HepG2 (cell line): ENCODE results near the gene PLEKHG4B. TPM values are rescaled to one million over a fixed set of nuclear protein-coding genes. Genes with fewer than 3 reads are reported as not detected.

Experiments used
- ATAC-seq: fragments of 200-7000 bp; cut with Tn5 transposase; 3 replicates; pipeline ENCODE4 v1.9.1; 2020; ENCODE audit warnings: mild to moderate bottlenecking, moderate library complexity
- BruUV-seq: library from RNA; stranded (reverse); fragments of 400-500 nt; replicated peaks from 2 replicates; lab custom pipeline; 2021; lab: Mats Ljungman, UMichigan
- CTCF ChIA-PET: fragments of 300-600 bp; formaldehyde crosslinking; extraction: SDS; loops from one replicate; lab custom pipeline; 2021; ENCODE audit warnings: low total read pairs, inconsistent platforms, low intra/inter-chr PET ratio; lab: Yijun Ruan, JAX
- POLR2A ChIA-PET: fragments of 350-600 bp; sonication (Branson Sonifier 250); formaldehyde crosslinking; loops from one replicate; lab custom pipeline; 2020; ENCODE audit warnings: antibody characterized with exemption, inconsistent platforms; lab: Yijun Ruan, JAX
- DNase-seq: peaks from one replicate; pipeline ENCODE4 v3.0.0-alpha.2; 2015; ENCODE audit warnings: low spot score
- FAIRE-seq: peaks from 3 replicates; lab custom pipeline; 2011; peaks lifted over from hg19 to GRCh38; lab: Jason Lieb, UNC
- H2AFZ ChIP-seq: one replicate; pipeline ENCODE4 v1.6.1; 2011; ENCODE audit warnings: low read length, inconsistent platforms
- H3K27ac ChIP-seq: fragments of 300-600 bp; 3 replicates; pipeline ENCODE4 v1.8.0; 2011; ENCODE audit warnings: mixed run types, mild to moderate bottlenecking, mixed read lengths, low read length, inconsistent platforms; ENCODE audit not compliant: insufficient read depth; ENCODE audit errors: extremely low read length
- H3K27me3 ChIP-seq, 2 experiments: fragments of 200-600 bp in 1 of 2; 2 replicates in 1 of 2; 3 replicates in 1 of 2; pipeline versions ENCODE4 v1.6.0 to v1.8.0; 2011; ENCODE audit warnings: low read length in 2 of 2, mild to moderate bottlenecking in 2 of 2, moderate library complexity in 2 of 2, inconsistent platforms in 1 of 2; ENCODE audit not compliant: insufficient read depth in 2 of 2, control insufficient read depth in 1 of 2
- H3K36me3 ChIP-seq, 2 experiments: fragments of 200-600 bp in 1 of 2; replicated peaks in 1 of 2; 2 replicates in 1 of 2; 3 replicates in 1 of 2; pipeline versions ENCODE4 v1.5.1 to v1.8.0; 2011; ENCODE audit warnings: low read length in 2 of 2, inconsistent platforms in 1 of 2; ENCODE audit not compliant: insufficient read depth in 2 of 2, control insufficient read depth in 1 of 2
- H3K4me1 ChIP-seq: 2 replicates; pipeline ENCODE4 v1.5.1; 2012; ENCODE audit warnings: low read length, inconsistent platforms; ENCODE audit not compliant: insufficient read depth
- H3K4me2 ChIP-seq: 2 replicates; pipeline ENCODE4 v1.6.0; 2011; ENCODE audit warnings: low read depth, low read length, inconsistent platforms
- H3K4me3 ChIP-seq, 3 experiments: fragments of 200-600 bp in 1 of 3; sonication (generic), shearing (Covaris generic) in 1 of 3; replicated peaks in 1 of 3; 2 replicates each; pipeline ENCODE4 v1.5.1; 2011 to 2016; ENCODE audit warnings: low read length in 3 of 3, inconsistent platforms in 2 of 3, low read depth in 2 of 3, mild to moderate bottlenecking in 2 of 3, control low read depth in 1 of 3, mixed read lengths in 1 of 3; ENCODE audit not compliant: insufficient read depth in 1 of 3
- H3K79me2 ChIP-seq: one replicate; pipeline ENCODE4 v1.6.1; 2011; ENCODE audit warnings: low read length, inconsistent platforms; ENCODE audit not compliant: insufficient read depth
- H3K9ac ChIP-seq: 2 replicates; pipeline ENCODE4 v1.6.0; 2011; ENCODE audit warnings: mild to moderate bottlenecking, low read depth, low read length, inconsistent platforms; ENCODE audit not compliant: insufficient read depth
- H3K9me3 ChIP-seq: 2 replicates; pipeline ENCODE4 v1.5.1; 2012; ENCODE audit warnings: mild to moderate bottlenecking, low read length
- H4K20me1 ChIP-seq: 2 replicates; pipeline ENCODE4 v1.6.0; 2011; ENCODE audit warnings: inconsistent platforms, mild to moderate bottlenecking, low read length, moderate library complexity; ENCODE audit not compliant: insufficient read depth
- ARNTL ChIP-seq: sonication (generic); formaldehyde crosslinking; IDR thresholded peaks from 2 replicates; pipeline ENCODE4 v1.4.0; 2020; ENCODE audit warnings: mild to moderate bottlenecking, missing genetic modification reagents
- ATAD3A ChIP-seq: sonication (generic); formaldehyde crosslinking; IDR thresholded peaks from 2 replicates; pipeline ENCODE4 v1.4.0; 2020; ENCODE audit warnings: missing genetic modification reagents
- BORCS8-MEF2B ChIP-seq: sonication (generic); formaldehyde crosslinking; IDR thresholded peaks from 2 replicates; pipeline ENCODE4 v1.8.0; 2022; ENCODE audit warnings: mild to moderate bottlenecking, missing genetic modification reagents
- CENPT ChIP-seq: sonication (generic); formaldehyde crosslinking; IDR thresholded peaks from 2 replicates; pipeline ENCODE4 v1.8.0; 2022; ENCODE audit warnings: low read depth, mild to moderate bottlenecking, moderate library complexity, missing genetic modification reagents
- CREB3 ChIP-seq: sonication (generic); formaldehyde crosslinking; IDR thresholded peaks from 2 replicates; pipeline ENCODE4 v1.5.0; 2020; ENCODE audit warnings: missing genetic modification reagents
- CSRNP2 ChIP-seq: sonication (generic); formaldehyde crosslinking; conservative IDR thresholded peaks from 2 replicates; pipeline ENCODE4 v1.8.0; 2022; ENCODE audit warnings: low read depth, missing genetic modification reagents
- ERF ChIP-seq: IDR thresholded peaks from 2 replicates; pipeline ENCODE4 v1.6.1; 2018; ENCODE audit warnings: missing biosample characterization, missing genetic modification reagents
- GPN1 ChIP-seq: sonication (generic); formaldehyde crosslinking; IDR thresholded peaks from 2 replicates; pipeline ENCODE4 v1.5.1; 2020; ENCODE audit warnings: missing genetic modification reagents, borderline replicate concordance
- MBNL3 ChIP-seq: fragments of 250-450 bp; sonication (Bioruptor Pico); conservative IDR thresholded peaks from 2 replicates; pipeline ENCODE4 v1.8.0; 2022; ENCODE audit warnings: mild to moderate bottlenecking, inconsistent platforms
- NBN ChIP-seq: fragments of 450-650 bp; conservative IDR thresholded peaks from 2 replicates; pipeline ENCODE4 v1.6.1; 2017
- TBX2 ChIP-seq: sonication (generic); formaldehyde crosslinking; IDR thresholded peaks from 2 replicates; pipeline ENCODE4 v1.5.0; 2020; ENCODE audit warnings: missing genetic modification reagents, mild to moderate bottlenecking, borderline replicate concordance
- TRIM22 ChIP-seq: fragments of 450-650 bp; IDR thresholded peaks from 2 replicates; pipeline ENCODE4 v1.6.1; 2017
- ZBTB25 ChIP-seq: IDR thresholded peaks from 2 replicates; pipeline ENCODE4 v1.6.1; 2018; ENCODE audit warnings: missing genetic modification reagents
- ZNF121 ChIP-seq: sonication (generic); formaldehyde crosslinking; IDR thresholded peaks from 2 replicates; pipeline ENCODE4 v1.5.0; 2020; ENCODE audit warnings: mild to moderate bottlenecking, missing genetic modification reagents
- ZNF143 ChIP-seq: sonication (generic); formaldehyde crosslinking; IDR thresholded peaks from 2 replicates; pipeline ENCODE4 v1.4.0; 2020; ENCODE audit warnings: missing genetic modification reagents
- ZNF276 ChIP-seq: sonication (generic); formaldehyde crosslinking; IDR thresholded peaks from 2 replicates; pipeline ENCODE4 v1.4.0; 2020; ENCODE audit warnings: mild to moderate bottlenecking, low read depth, missing genetic modification reagents
- ZNF615 ChIP-seq: sonication (generic); formaldehyde crosslinking; IDR thresholded peaks from 2 replicates; pipeline ENCODE4 v1.5.0; 2020; ENCODE audit warnings: mild to moderate bottlenecking, missing genetic modification reagents, borderline replicate concordance
- ZNF749 ChIP-seq: sonication (generic); formaldehyde crosslinking; IDR thresholded peaks from 2 replicates; pipeline ENCODE4 v1.8.0; 2022; ENCODE audit warnings: mild to moderate bottlenecking, missing genetic modification reagents, moderate library complexity, borderline replicate concordance
- WGBS: methylation state at CpG from one replicate; pipeline ENCODE4 v1.1.6; 2017; ENCODE audit warnings: low lambda C conversion rate; 5-methylcytosine and 5-hydroxymethylcytosine counted together
- in situ Hi-C: cut with HindIII; loops from 2 replicates; pipeline ENCODE4 v1.10.0; 2017; ENCODE audit warnings: low pct_unique_long_range_greater_than_20kb; ENCODE audit not compliant: extremely low pct_ligation_motif_present
- intact Hi-C: fragments of 100-400 bp; cut with micrococcal nuclease; formaldehyde crosslinking; loops from one replicate; pipeline ENCODE4 v1.10.0; 2022; ENCODE audit not compliant: unreplicated experiment
- polyA plus RNA-seq, 8 experiments: library from polyadenylated mRNA; depleted of rRNA in 3 of 8; stranded (reverse) in 7 of 8; unstranded in 1 of 8; fragments of >200 nt; fragmentation: Illumina TruSeq in 4 of 8; extraction: Trizol in 4 of 8; gene quantifications; 2 replicates each; pipeline versions ENCODE4 v1.2.1 to v1.2.3, GENCODE V29; 2011 to 2016; ENCODE audit warnings: low read depth in 4 of 8, missing spikeins in 1 of 8, mixed read lengths in 1 of 8; ENCODE audit not compliant: insufficient read depth in 1 of 8
- total RNA-seq, 5 experiments: library from RNA; depleted of rRNA; stranded (reverse); fragments of >200 nt; fragmentation: Illumina TruSeq; extraction: Trizol; gene quantifications; 2 replicates each; pipeline ENCODE4 v1.2.3, GENCODE V29; 2016; ENCODE audit warnings: low read depth in 1 of 5

The PLEKHG4B gene
- total and polyA plus RNA-seq, 2 of the 13 experiments (the other 11 are each of a cell fraction or from before 2014, with no cell fraction given) = 0.09 TPM; not detected in 1

GRCh38 chr5:96976-97660 lies 5.2 kb downstream of the PLEKHG4B start:
- Histone ChIP-seq H4K20me1 (no peaks in the 10 kb centered on the region), H3K27me3 (peaks cover 6 to 36% of the 10 kb centered on the region in 2 experiments; a peak in 4 of 5 replicates), H3K4me2 (no peak overlapping the region), H3K36me3 (no peaks in the 10 kb centered on the region), H3K79me2 (no peaks in the 10 kb centered on the region), H2AFZ (no peak overlapping the region), H3K4me3 (no peak overlapping the region), H3K9me3 (no peaks in the 10 kb centered on the region), H3K9ac (no peak overlapping the region), H3K27ac (no peak overlapping the region), H3K4me1 (no peaks in the 10 kb centered on the region)
- ATAC-seq (no peak), DNase-seq (no peak), FAIRE-seq (no peak)
- intact Hi-C loops = no loop called here
- 22% methylated on average over 17 of the region's 17 CpGs for WGBS
- BruUV-seq = no TSS peak
- in situ Hi-C loops = no loop called here
- TF ChIP-seq ZNF143 (CRISPR knock-in tag) = no peak
- no peak for TF ChIP-seq ZNF276 (CRISPR knock-in tag)
- TF ChIP-seq MBNL3 (CRISPR knock-in tag) = no peak
- no peak for TF ChIP-seq NBN
- no peak for TF ChIP-seq ARNTL (CRISPR knock-in tag)
- TF ChIP-seq ERF (CRISPR knock-in tag) = no peak
- no peak for TF ChIP-seq ZNF749 (CRISPR knock-in tag)
- TF ChIP-seq TBX2 (CRISPR knock-in tag) = no peak
- no peak for TF ChIP-seq CREB3
- no peak for TF ChIP-seq CSRNP2 (CRISPR knock-in tag)
- TF ChIP-seq TRIM22 = no peak
- TF ChIP-seq ZBTB25 = no peak
- no peak for TF ChIP-seq ATAD3A
- TF ChIP-seq ZNF121 (CRISPR knock-in tag) = no peak
- TF ChIP-seq ZNF615 (CRISPR knock-in tag) = no peak
- no peak for TF ChIP-seq GPN1 (CRISPR knock-in tag)
- TF ChIP-seq BORCS8-MEF2B = no peak
- no peak for TF ChIP-seq CENPT (CRISPR knock-in tag)
- POLR2A ChIA-PET = no interaction called here
- CTCF ChIA-PET = no interaction called here
